Measurements from ENCODE around the gene CNEP1R1. TPM values are rescaled to one million over a fixed set of nuclear protein-coding genes. Genes with fewer than 3 reads are reported as not detected.

CNEP1R1 gene
- total RNA-seq, 1 experiment from 2014 or later, result 22.0 TPM

DNA sequence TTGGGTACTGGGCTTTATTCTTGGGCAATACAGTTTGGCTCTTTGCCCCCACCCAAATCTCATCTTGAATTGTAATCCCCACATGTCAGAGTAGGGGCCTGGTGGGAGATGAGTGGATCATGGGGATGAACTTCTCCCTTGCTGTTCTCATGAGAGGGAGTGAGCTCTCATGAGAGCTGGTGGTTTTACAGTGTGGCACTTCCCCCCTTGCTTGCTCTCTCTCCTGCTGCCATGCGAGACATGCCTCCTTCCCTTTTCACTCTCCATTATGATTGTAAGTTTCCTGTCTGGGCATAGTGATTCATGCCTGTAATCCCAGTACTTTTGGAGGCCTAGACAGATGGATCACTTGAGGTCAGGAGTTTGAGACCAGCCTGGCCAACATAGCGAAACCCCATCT, 18.1 kb upstream of the CNEP1R1 start:
- no TSS peak for BruUV-seq (replicated peaks)
- POLR2A ChIA-PET, result no interaction called here

DNA sequence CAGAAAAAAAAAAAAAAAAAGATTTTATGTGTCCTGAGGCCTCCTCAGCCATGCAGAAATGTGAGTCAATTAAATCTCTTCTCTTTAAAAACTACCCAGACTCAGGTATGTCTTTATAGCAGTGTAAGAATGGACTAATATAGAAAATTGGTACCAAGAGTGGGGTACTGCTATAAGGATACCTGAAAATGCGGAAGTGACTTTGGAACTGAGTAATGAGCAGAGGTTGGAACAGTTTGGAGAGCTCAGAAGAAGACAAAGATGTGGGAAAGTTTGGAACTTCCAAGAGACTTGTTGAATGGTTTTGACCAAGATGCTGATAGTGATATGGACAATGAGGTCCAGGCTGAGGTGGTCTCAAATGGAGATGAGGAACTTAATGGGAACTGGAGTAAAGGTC, 17.3 kb upstream of the CNEP1R1 start:
- no peak for DNase-seq (ENCODE audit: unreplicated experiment)
- Mint-ChIP-seq H3K4me3 (ENCODE audit: unreplicated experiment) (no peak overlapping the region), H3K27me3 (ENCODE audit: insufficient read depth, unreplicated experiment) (no peaks in the 10 kb centered on the region), H3K27ac (ENCODE audit: low read depth, unreplicated experiment) (no peak overlapping the region), H3K4me1 (ENCODE audit: insufficient read depth, unreplicated experiment) (peaks cover 12% of the 10 kb centered on the region), H3K9me3 (ENCODE audit: unreplicated experiment) (peaks cover 7% of the 10 kb centered on the region), H3K36me3 (ENCODE audit: insufficient read depth, unreplicated experiment) (no peaks in the 10 kb centered on the region)
- TF ChIP-seq, protein P1, sequence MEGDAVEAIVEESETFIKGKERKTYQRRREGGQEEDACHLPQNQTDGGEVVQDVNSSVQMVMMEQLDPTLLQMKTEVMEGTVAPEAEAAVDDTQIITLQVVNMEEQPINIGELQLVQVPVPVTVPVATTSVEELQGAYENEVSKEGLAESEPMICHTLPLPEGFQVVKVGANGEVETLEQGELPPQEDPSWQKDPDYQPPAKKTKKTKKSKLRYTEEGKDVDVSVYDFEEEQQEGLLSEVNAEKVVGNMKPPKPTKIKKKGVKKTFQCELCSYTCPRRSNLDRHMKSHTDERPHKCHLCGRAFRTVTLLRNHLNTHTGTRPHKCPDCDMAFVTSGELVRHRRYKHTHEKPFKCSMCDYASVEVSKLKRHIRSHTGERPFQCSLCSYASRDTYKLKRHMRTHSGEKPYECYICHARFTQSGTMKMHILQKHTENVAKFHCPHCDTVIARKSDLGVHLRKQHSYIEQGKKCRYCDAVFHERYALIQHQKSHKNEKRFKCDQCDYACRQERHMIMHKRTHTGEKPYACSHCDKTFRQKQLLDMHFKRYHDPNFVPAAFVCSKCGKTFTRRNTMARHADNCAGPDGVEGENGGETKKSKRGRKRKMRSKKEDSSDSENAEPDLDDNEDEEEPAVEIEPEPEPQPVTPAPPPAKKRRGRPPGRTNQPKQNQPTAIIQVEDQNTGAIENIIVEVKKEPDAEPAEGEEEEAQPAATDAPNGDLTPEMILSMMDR (IDR thresholded peaks at IDR 0.05; ENCODE audit: unreplicated experiment), result no peak
- ChIA-PET POLR2A (no interaction called here), CTCF (interaction anchor here (0.6 to 1.8 kb wide), 2 partner anchors 17 to 1913 kb away, joined by 3 to 7 read pairs; partner anchors contain the start of gene CNEP1R1)
- intact Hi-C loops (cut with micrococcal nuclease), result no loop called here
- no TSS peak for BruUV-seq (replicated peaks)

More for the DNA sequence above, 18.1 kb upstream of the CNEP1R1 start:
- CTCF ChIA-PET, result interaction anchor here (1.6 kb wide), 1 partner anchor 18 kb away, joined by 6 read pairs; the partner anchor contains the start of gene CNEP1R1
- Mint-ChIP-seq H3K9me3 (ENCODE audit: unreplicated experiment) (peaks cover 7% of the 10 kb centered on the region), H3K4me3 (ENCODE audit: unreplicated experiment) (no peak overlapping the region), H3K27ac (ENCODE audit: low read depth, unreplicated experiment) (no peak overlapping the region), H3K4me1 (ENCODE audit: insufficient read depth, unreplicated experiment) (peaks cover 20% of the 10 kb centered on the region), H3K27me3 (ENCODE audit: insufficient read depth, unreplicated experiment) (no peaks in the 10 kb centered on the region), H3K36me3 (ENCODE audit: insufficient read depth, unreplicated experiment) (no peaks in the 10 kb centered on the region)
- DNase-seq (ENCODE audit: unreplicated experiment), result no peak
- TF ChIP-seq, protein P1 (IDR thresholded peaks at IDR 0.05; ENCODE audit: unreplicated experiment), result no peak
- intact Hi-C loops (cut with micrococcal nuclease), result no loop called here

DNA sequence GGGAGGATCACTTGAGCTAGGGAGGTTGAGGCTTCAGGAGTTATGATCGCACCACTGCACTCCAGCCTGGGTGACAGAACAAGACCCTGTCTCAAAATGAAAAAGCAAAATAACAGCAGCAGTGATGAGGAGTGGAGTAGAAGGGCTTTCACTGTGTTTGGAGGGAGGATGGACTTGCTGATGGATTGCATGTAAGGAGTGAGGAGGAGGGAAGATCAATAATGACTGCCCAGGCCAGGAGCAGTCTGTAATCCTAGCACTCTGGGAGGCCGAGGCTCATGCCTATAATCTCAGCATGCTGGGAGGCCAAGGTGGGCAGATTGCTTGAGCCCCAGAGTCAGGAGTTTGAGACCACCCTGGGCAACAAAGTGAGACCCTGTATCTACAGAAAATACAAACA, 14.8 kb upstream of the CNEP1R1 start:
- Mint-ChIP-seq H3K4me1 (ENCODE audit: insufficient read depth, unreplicated experiment) (peaks cover 10% of the 10 kb centered on the region), H3K9me3 (ENCODE audit: unreplicated experiment) (peaks cover 7% of the 10 kb centered on the region), H3K36me3 (ENCODE audit: insufficient read depth, unreplicated experiment) (no peaks in the 10 kb centered on the region), H3K27ac (ENCODE audit: low read depth, unreplicated experiment) (no peak overlapping the region), H3K4me3 (ENCODE audit: unreplicated experiment) (no peak overlapping the region), H3K27me3 (ENCODE audit: insufficient read depth, unreplicated experiment) (no peaks in the 10 kb centered on the region)
- no TSS peak for BruUV-seq (replicated peaks)
- no peak for DNase-seq (ENCODE audit: unreplicated experiment)
- CTCF ChIA-PET, result interaction anchor here (0.7 kb wide), 1 partner anchor 1758 kb away, joined by 3 read pairs; no protein-coding TSS in a partner anchor
- TF ChIP-seq, protein P1 (IDR thresholded peaks at IDR 0.05; ENCODE audit: unreplicated experiment), result no peak
- POLR2A ChIA-PET, result no interaction called here
- intact Hi-C loops (cut with micrococcal nuclease), result no loop called here

DNA sequence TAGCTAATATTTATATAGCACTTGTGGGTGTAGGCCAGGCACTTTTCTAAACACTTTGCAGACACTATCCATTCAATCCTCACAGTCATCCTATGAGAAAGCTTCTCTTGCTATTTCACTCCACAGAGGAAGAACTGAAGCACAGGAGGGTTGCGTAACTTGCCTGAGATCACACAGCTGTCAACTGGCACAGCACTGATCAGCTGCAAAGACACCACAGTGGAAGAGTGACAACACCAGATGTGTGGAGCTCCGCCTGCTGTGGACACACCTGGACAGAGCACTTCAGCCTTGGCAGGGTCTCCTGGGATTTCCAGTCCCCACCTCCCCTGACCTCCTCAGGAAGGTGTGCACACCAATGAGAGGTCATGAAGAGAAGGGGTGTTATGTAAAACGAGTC, 13.3 kb upstream of the CNEP1R1 start:
- TF ChIP-seq, protein P1 (IDR thresholded peaks at IDR 0.05; ENCODE audit: unreplicated experiment), result no peak
- Mint-ChIP-seq H3K27me3 (ENCODE audit: insufficient read depth, unreplicated experiment) (no peaks in the 10 kb centered on the region), H3K36me3 (ENCODE audit: insufficient read depth, unreplicated experiment) (no peaks in the 10 kb centered on the region), H3K9me3 (ENCODE audit: unreplicated experiment) (no peaks in the 10 kb centered on the region), H3K27ac (ENCODE audit: low read depth, unreplicated experiment) (no peak overlapping the region), H3K4me1 (ENCODE audit: insufficient read depth, unreplicated experiment) (peaks cover 10% of the 10 kb centered on the region), H3K4me3 (ENCODE audit: unreplicated experiment) (no peak overlapping the region)
- ChIA-PET POLR2A (no interaction called here), CTCF (interaction anchor here (0.7 to 2.3 kb wide), 3 partner anchors 8 to 74 kb away, joined by 3 to 22 read pairs (median 3); partner anchors contain the start of gene CNEP1R1)
- BruUV-seq (replicated peaks), result no TSS peak
- intact Hi-C loops (cut with micrococcal nuclease), result no loop called here
- peak; percentile 6 for DNase-seq (ENCODE audit: unreplicated experiment)

Measured in MCF 10A (cell line).